ENCODE data around the gene MBP.
"Not testable (repeated sequence)": the region's sequence is repeated elsewhere in the genome, so short reads cannot be mapped to it uniquely, and the experiment has no call there.

Gene MBP

DNA sequence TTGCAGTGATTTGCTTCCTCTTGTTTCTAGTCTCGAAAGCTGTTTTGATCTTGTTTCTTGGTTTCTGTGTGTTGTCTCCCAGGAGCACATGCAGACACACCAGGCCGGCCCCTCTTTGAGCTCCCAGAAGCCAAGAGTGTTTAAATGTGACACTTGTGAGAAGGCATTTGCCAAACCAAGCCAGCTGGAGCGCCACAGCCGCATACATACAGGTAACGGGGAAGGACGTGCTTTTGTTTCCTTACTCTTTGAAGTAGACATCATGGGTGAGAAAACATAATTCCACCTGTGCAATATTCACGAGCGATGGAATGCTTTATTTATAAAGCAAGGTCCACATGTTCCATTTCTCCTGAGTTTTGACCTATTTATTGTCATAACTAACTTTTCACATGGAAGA lies 173.0 kb downstream of the MBP start:
- DNase-seq: no peak

DNA sequence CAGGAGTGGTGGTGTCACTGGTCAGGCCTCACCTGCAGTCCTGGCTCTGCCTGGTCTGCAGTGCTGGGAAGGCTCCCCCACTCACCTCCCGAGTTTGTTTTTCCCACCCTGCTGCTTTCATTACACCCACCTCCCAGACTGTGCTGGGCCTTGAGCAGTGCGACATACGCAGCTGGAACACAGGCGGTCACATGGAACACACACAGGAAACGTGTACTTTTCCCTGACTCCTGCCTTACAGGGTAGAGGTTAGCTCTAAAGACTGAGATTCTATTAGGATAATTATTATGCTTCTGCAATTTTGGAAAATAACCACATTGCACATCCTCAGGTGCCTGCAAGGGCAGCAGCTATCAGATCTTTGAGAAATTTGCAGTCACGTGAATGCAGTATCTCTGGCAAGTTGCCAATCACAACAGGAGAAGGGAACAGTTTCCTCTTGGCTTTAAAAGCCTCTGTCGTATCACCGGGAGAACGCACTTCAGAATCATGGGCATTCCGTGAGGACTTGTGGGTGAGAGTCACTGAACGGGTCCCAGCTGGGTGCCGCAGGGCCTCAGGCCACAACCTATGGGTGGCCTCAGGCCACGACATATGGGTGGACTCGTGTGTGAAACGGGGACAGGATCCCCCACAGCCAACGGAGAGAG lies 173.8 kb downstream of the MBP start:
- DNase-seq: no peak

DNA sequence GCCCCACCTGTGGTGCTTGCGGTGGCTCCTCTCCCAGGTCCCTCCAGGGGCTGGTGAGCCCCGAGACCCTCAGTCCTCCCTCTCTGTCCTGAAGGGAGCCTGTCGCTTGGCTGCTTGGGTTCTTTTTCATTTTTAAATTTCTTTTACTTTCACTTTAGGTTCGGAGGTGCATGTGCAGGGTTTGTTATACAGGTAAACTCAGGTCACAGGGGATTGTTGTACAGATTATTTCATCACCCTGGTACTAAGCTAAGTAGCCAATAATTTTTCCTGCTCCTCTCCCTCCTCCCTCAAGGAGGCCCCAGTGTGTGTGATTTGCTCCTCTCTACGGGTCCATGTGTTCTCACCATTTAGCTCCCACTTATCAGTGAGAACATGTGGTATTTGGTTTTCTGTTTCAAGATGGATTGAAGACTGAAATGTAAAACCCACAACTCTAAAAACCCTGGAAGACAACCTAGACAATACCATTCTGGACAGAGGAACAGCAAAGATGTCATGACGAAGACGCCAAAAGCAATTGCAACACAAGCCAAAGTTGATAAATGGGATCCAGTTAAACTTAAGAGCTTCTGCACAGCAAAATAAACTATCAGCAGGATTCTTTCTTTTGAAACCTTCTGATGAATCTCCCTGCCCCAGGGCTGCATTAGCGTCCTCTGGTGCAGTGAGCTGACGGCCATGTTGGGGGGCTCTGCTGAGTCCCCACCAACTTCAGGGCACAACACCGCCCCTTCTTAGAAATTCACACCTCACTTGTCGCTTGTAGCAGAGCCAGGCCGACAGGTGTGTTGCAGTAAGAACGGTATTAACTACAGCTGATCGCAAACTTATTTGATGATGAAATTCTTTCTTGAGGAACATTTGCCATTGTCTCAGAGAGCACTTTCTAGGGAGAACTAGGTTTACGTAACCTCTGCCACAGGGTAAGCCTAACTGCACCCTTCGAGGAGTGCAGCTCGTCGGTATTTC lies 174.9 kb downstream of the MBP start:
- DNase-seq: no peak

DNA sequence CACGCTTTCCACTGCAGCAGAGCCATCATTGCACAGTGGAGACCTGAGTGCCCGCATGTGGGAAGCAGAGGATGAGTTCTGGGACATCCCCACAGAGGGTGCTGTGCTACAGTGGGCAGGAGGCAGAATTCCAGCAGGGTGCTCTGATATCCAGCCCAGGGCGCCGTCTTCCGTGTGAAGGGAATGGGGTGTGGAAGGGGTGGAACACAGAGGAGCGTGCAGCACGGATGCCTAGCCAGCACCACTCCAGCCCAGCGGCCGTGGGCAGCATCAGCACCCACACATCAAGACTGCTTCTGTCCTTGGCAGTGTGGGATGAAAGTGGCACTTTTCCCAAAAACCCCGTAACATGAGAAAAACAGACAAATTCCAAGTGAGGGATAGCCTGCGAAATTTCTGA lies 175.9 kb downstream of the MBP start:
- no peak for DNase-seq

DNA sequence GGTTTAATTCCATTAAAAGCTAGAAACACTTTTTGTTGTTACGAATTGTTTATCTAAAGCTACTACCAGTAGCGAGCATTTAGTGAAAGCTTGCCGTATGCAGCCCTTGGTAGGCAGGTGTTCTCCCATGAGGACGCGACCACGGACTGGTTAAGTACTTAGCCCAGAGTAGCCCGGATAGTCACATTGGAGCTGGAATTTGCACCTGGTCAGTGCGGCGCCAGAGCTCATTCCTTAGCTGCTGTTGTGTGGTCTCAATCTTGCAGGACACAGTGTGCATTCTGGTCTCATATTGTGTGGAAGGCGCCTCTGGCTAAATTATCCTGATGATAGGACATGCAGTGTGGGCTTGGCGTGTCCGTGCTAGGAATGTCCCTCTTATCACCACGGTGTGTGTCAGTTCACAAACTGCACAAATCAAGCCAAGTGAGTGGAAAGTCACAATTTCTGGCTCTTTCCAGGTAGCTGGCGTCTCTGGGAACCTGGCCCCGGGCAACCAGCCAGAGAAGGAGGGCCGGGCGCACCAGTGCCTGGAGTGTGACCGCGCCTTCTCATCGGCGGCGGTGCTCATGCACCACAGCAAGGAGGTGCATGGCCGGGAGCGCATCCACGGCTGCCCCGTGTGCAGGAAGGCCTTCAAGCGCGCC lies 176.9 kb downstream of the MBP start:
- no peak for DNase-seq

DNA sequence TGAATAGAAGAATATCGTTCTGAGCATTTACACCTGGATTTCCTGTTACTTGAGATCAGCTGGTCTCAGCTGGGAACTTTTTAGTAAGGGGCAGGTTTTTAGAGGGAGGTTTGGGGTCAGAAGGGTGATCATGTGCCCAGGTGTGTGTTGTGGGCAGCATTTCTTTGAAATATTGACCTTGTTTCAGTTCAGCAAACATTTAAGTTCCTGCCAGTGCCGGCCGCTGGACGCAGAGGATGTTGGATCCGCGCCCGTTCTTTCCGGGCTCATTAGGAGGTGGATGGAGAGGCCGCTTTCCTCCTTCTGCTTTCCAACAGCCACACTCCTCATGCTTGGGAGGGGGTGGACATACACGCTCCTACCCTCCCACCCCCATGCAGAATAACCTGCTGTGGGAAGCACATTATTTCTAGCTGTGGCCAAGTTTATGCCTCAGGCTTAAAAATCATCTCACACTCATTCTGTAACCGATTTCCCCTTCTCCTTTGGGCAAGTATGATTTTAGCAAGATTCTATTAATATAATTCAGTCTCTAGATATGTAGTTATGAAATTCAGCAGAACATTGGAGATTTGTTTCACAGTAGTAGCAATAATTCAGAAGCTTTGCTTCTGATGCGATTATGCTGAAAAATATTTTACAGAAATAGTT lies 178.9 kb downstream of the MBP start:
- DNase-seq: no peak

DNA sequence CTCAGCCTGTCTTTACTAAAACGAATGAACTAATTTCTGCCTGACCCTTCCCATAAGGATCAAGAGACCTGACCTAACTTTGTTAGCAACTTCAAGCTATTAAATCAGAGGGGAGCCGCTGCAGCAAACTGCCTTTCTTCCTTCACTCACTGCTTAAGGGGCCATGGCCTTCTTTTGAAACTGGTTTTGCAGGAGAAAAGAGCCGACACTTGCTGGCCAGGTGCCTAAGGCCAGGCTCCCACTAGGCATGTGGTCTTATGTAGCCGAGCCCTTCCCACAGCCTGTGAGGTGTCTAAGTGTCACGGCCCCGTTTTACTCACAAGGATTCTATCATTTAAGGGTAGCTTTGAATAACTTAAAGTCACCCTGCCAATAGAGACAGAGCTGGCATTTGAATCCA lies 179.4 kb downstream of the MBP start:
- DNase-seq: no peak

DNA sequence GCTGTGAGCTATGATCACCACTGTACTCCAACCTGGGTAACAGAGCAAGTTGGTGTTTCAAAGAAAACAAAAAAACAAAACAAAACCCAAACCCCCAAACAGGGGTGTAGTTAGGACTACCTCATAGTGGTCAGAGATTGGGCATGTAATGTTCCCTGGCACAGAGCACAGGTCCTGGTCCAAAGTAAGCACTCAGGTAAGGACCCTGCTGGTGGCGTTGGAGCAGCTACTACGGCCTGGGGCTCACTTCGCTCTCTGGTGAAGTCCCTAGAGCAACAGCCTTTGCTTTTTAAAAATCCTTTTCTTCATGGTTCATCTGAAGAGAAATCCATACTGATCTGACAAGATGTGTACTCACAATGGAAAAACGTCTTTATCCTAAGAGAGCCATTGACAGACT lies 179.8 kb downstream of the MBP start:
- DNase-seq: no peak

DNA sequence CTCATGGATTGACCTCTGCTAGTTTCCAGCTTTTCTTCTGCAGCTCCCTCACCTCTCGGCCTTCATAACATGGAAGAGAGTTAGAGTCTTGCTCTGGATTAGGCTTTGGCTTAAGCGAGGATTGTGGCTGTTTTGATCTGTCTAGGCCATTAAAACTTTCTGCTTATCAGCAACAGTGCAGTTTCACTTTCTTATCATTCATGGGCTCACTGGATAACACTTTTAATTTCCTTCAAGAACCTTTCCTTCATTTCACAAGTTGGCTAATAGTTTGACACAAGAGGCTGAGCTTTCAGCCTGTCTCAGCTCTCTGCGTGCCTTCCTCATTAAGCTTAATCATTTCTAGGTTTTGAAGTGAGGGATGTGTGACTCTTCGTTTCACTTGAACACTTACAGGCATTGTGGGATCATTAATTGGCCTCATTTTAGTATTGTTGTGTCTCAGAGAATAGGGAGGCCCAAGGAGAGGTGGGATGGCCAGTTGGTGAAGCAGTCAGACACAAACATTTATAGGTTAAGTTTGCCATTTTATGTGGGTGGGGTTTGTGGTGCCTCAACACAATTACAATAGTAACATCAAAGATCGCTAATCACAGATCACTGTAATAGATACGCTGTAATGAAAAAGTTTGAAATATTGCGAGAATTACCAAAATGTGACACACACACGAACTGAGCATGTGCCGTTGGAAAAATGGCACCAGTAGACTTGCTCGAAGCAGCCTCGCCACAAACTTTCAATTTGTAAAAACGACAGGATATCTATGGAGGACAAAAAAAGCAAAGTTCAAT lies 180.9 kb downstream of the MBP start:
- DNase-seq: no peak

DNA sequence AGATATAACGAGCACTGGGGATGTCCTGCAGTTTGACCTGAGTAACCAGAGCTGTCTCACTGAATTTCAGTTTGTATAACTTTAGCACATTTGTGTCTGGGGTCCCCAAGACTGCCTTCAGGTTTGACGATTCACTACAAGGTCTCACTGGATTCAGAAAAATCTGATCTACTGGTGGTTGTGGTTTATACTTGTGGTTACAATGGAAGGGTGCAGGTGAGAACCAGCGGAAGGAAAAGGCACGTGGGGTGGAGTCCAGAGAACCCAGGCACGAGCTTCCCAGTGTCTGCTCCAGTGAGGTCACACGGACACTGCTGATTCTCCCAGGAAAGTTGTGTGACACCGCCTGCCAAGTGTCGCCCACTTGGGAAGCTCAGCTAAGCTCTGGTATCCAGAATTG lies 184.2 kb downstream of the MBP start:
- no peak for DNase-seq

DNA sequence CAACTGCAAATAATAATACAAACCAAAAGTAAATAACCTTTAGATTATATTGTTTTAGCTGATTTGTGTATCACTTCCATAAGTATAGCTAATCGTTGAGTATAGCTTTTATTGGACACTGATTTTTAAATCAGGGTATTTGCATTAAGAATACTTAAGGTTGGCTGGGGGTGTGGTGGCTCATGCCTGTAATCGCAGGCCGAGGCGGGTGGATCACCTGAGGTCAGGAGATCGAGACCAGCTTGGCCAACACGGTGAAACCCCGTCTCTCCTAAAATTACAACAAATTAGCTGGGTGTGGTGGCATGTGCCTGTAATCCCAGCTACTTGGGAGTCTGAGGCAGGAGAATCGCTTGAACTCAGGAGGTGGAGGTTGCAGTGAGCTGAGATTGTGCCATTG lies 188.2 kb downstream of the MBP start:
- DNase-seq: not testable (repeated sequence)

DNA sequence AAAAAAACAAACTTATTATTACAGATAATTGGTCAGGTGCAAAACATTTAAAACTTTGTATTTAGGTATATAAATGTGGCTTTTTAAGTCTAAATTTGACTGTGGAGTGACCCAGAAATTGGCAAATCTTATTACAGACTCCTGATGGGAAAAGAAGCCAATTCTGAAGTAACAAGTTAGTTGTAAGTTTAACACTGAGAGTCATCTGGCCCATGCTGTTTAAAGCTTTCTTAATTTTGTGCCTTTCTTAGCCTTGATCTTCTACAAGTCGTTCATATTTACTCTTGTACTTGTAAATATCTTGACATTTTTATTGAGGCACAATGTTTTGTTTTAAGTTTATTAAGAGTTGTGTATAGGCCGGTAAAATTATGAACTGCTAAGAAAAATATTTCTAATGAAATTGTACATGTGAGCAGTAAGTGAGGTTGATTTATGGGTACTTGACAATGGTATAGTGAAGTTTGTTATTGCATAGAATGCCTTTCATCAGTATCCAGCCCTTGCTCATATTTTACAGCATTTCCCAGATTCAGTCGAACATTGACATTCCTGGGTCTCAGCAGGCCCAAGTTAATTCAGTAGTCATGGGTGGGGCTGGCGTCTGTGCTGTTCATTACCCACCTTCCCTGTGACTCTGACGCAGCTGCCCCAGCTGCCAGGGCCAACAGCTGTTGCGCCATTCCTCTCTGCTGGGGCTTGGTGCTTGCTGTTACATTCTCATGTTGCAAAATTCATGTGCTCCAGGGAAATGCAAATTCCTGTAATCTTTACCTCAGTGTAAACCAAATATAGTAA lies 188.8 kb downstream of the MBP start:
- DNase-seq: no peak

DNA sequence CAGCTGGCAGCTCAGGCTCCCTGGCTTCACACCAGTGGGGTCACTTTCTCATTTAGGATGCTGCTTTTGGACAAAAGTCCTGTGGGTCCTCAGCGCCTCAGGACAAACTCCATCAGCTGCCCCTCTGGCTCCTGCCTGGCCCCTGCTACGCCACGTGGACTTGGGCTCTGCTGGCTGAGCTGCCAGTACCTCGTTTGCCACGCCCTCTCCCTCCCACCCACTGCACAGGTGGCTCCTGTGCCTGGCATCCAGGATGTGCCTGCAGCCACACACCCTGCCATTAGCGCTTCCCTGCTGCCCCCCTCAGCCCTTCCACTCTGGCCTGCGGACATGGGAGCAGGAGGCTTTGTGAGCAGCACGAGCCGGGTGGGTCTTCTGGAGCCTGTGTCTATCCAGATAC lies 191.3 kb downstream of the MBP start:
- no peak for DNase-seq

DNA sequence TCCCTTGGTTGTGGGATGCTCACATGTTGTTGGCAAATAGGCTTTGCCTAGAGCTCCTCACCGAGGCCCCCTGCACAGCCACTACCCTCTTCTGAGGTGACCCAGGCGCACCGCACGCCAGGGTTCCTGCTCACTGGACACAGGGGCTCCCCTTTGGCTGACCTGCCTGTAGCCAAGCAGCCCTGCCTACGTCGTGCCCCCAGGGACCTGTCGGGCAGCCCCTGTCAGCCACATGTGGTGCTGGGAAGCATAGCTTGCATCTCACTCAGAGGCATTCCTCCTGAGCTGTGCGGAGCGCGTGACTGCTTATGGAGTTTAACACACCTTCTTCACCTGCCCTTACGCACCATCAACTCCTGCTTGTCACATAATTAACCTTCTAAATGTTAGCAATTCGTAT lies 194.0 kb downstream of the MBP start:
- DNase-seq: no peak

DNA sequence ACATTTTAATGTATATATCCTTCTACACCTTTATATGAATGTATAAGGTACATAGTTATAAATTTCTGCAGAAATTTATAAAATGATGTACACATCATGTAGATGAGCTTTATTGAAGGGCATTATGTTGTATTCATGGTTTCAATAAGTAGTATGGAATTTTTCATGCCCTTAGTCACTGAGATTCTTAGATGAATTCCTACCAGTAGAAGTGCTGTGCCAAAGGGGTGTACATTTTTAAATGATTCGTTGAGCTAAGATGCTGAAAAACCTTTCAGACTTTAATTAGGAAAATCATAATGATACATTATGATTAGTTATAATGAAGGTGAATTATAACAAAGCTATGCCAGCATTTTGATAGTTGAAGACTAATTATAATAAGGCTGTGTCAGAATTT lies 195.0 kb downstream of the MBP start:
- no peak for DNase-seq

DNA sequence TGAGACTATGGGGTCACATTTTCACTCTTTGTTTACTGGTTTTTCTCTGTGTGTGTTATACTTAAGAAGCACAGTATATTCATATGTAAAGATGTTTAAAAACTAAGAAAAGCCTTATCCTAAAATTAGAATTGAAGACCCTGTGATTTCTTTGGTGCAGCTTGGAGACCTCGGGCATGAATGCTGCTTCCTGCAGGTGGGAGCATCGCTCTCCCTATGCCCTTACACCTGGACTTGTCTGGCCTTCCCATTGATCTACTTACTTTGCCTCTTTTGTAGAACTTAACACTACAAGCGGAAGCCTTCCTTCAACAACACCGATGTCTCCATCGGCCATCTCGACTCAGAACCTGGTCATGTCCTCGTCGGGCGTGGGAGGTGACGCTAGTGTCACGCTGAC lies 195.7 kb downstream of the MBP start:
- DNase-seq: no peak

DNA sequence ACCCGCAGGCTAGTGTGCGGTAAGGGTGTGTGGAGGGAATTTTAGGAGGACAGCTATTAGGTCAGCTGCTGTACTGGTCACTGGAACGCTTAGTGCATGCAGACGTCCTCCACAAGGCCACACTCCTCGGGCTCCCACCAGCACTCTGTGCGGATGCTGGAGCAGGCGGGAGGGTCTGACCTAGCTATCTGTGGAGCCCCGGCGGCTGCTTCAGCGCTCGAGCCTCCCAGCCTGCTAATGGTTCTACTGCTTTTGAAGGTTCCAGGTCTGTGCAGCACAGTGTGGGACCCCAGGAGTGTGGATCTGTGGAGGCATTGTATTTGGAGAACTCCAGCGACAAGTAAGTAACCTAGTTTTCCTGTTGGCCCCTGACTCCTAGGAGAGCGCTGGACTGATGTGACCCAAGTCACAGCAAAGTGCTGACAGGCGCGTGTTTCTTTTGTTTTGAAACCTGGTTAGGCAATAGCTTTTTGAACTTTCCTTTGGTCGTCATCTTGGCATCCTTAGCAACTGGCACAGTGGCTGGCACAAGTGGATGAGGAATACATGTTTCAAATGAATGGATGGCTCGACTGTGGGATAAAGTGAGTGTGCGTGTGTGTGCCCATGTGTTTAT lies 196.8 kb downstream of the MBP start:
- no peak for DNase-seq

DNA sequence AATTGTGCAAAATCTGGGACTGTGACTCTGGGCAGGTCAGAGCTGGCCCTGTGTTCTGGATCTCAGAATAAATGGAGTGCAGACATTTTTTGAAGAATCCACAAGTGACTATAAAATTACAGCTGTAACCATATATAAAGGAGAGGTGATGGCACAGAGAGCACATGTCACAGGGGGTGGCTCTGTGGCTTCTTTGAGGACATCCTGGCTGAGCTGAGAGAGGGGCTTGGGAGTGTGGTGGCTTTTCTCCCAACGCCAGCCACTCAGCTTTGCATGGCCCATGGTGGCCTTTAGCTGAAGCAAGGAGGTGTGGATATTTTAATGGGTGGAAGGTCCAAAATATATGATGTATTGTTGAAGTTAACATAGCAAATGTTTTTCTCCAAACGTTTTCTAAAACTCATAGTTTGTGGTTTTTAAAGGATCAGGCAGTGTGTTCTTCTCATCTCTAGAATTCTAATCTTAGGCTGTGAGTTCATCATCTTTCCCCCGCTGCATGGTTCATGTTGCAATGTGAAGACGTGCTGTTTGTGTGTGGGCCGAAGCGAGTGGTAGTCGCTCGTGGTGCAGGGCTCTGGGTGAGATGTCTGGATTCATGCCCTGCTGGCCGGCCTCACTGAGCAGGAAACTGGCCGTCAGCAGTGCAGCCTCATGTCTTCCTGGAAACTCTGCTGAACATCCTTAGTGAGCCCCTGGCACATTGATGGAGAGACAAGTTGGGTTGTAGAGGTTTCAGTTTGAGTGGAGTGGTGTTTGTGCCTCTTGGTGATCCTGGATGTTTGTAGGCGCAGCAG lies 200.4 kb downstream of the MBP start:
- no peak for DNase-seq

DNA sequence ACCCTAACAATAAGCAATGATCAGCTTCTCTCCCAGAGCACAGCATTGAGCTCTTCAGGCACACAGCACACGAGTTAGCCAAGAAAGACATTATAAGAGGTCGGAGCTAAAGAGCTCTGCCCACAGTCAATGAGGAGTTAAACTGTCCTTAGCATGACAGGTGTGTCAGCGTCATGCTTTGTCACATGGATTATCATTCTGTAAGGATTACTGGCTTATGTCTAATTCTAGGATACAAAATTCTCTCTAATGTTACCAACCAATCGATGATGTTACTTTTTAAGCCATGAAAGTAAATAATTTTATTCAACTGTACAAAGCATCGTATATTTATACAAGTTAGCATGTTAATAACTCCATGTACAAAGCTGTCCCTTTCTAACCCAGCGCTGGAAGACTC lies 201.4 kb downstream of the MBP start:
- no peak for DNase-seq

All from activated T-cell treated with anti-CD3 and anti-CD28 coated beads, Interleukin-2, amount 50 U/mL, for 1 hour (primary cell).